Mesothelial cell of epicardium (in vitro differentiated cells): Measurements from ENCODE around the gene ZNF771. TPM values are rescaled to one million over a fixed set of nuclear protein-coding genes. Genes with fewer than 3 reads are reported as not detected.
A peak's percentile ranks its signal among the peaks of the same experiment; 100 is the strongest.

ENCODE experiments used
- DNase-seq, 2 experiments: peaks; one replicate each; pipeline ENCODE4 v3.0.0; 2021; ENCODE audit warnings: low spot score in 2 of 2; ENCODE audit not compliant: unreplicated experiment in 2 of 2
- H3K27ac Mint-ChIP-seq: 2 replicates; pipeline ENCODE4 v1.8.0; 2021; ENCODE audit warnings: mixed read lengths
- H3K27me3 Mint-ChIP-seq: 2 replicates; pipeline ENCODE4 v1.8.0; 2021; ENCODE audit warnings: low read depth, mixed read lengths
- H3K36me3 Mint-ChIP-seq: 2 replicates; pipeline ENCODE4 v1.8.0; 2021; ENCODE audit warnings: mixed read lengths
- H3K4me1 Mint-ChIP-seq: 2 replicates; pipeline ENCODE4 v1.8.0; 2021; ENCODE audit warnings: mixed read lengths
- H3K4me3 Mint-ChIP-seq: 2 replicates; pipeline ENCODE4 v1.8.0; 2021; ENCODE audit warnings: mild to moderate bottlenecking, moderate library complexity, mixed read lengths
- H3K9me3 Mint-ChIP-seq: 2 replicates; pipeline ENCODE4 v1.8.0; 2021; ENCODE audit warnings: mixed read lengths
- total RNA-seq: library from RNA; stranded (reverse); gene quantifications from 3 replicates; pipeline ENCODE4 v1.2.1, GENCODE V29; 2021
- TF ChIP-seq, protein P1 (sequence below): fragments of 200-600 bp; sonication (generic); IDR thresholded peaks from one replicate; pipeline ENCODE4 v1.5.0; 2021; ENCODE audit warnings: antibody characterized with exemption; ENCODE audit not compliant: unreplicated experiment

Gene ZNF771
- total RNA-seq, 1 donor from 2014 or later: 10.7 TPM

DNA sequence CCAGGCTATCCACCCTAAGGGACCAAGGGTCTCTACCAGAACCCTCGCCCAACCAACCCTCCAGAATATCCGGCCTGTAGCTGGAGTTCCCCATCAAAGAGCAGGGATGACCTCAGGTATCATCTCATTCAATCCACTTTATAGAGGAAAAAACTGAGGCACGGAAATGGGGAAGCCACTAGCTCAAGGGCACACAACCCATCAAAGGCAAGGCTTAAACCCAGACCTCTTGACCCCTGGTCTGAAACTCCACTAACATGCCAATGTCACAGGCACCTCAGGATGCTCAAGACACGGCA is 38.7 kb upstream of the ZNF771 start:
- H3K4me1 Mint-ChIP-seq: peaks cover 49% of the 10 kb centered on the region
- TF ChIP-seq, protein P1, sequence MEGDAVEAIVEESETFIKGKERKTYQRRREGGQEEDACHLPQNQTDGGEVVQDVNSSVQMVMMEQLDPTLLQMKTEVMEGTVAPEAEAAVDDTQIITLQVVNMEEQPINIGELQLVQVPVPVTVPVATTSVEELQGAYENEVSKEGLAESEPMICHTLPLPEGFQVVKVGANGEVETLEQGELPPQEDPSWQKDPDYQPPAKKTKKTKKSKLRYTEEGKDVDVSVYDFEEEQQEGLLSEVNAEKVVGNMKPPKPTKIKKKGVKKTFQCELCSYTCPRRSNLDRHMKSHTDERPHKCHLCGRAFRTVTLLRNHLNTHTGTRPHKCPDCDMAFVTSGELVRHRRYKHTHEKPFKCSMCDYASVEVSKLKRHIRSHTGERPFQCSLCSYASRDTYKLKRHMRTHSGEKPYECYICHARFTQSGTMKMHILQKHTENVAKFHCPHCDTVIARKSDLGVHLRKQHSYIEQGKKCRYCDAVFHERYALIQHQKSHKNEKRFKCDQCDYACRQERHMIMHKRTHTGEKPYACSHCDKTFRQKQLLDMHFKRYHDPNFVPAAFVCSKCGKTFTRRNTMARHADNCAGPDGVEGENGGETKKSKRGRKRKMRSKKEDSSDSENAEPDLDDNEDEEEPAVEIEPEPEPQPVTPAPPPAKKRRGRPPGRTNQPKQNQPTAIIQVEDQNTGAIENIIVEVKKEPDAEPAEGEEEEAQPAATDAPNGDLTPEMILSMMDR: no peak
- no peaks in the 10 kb centered on the region for H3K9me3 Mint-ChIP-seq

DNA sequence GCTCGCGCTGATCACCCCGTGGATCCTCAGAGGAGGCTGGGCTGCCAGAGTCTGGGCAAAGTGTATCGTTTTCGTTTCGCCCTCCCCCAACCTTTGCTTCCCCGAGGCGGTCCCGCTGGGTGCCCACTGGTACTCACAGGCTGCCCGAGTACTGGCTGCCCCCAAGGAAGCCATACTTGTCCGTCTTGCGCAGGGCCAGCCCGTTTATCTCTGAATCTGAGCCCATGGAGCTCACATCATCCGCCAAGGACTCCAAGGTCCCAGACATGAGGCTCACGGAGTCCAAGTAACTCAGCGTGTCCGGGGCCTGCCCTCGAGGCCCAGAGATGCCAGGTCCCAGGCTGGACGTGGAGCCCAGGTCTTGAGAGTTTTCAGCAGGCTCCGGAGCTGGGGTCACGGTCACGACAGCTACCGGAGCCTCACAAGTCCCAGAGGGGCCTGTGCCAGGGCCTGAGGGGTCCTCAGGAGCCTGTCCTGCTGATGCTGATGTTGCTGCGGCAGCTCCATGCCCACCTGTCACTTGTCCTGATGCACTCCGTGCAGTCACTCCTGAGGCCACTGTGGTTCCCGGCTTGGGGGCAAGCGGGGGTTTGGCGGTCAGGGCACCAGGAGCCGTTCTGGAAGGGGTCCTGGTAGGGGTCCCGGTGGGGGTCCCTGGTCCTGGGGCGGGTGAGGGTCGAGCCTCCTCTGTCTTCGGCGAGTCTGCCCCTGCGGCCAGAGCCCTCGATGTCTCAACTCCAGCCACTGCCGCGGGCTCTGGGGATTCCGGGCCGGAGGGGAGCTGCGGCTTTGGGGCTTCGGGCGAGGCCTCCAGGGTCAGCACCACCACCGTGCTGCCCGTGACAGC is 38.1 kb upstream of the ZNF771 start:
- peak overlapping the region; percentile 88 for H3K4me3 Mint-ChIP-seq
- no peaks in the 10 kb centered on the region for H3K9me3 Mint-ChIP-seq
- peaks cover 9% of the 10 kb centered on the region for H3K36me3 Mint-ChIP-seq
- H3K27ac Mint-ChIP-seq: peak overlapping the region; percentile 44
- peaks cover 49% of the 10 kb centered on the region for H3K4me1 Mint-ChIP-seq
- TF ChIP-seq, protein P1: no peak
- DNase-seq: no peak
- peaks cover 3% of the 10 kb centered on the region for H3K27me3 Mint-ChIP-seq

More for the DNA sequence above, 38.7 kb upstream of the ZNF771 start:
- Mint-ChIP-seq H3K27me3 (peaks cover 3% of the 10 kb centered on the region), H3K36me3 (peaks cover 9% of the 10 kb centered on the region), H3K4me3 (peak overlapping the region; percentile 88), H3K27ac (peak overlapping the region; percentile 44)
- no peak for DNase-seq

DNA sequence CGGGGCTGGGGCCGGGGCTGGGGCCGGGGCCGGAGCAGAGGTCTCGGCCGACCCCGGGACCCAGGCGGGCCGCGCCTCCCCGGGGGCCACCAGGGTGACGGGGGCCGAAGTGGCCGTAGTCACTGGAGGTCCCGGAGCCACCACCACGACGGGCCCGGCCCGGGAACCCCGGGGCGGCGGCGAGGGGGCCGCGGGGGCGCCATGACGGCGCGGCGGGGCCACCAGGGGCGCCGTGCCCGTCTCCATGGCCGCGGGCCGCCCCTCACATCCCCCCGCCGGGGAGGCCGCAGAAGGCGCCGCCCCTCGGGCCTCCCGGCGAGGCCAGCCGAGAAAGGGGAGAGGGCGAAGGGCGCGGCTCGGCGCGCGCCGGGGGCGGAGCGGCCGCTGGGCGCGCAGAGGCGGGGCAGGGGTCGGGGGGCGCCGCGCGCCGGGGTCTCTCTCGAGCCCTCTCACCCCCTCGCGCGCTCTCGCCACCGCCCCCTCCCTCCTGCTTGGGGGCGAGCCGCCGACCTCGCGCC is 37.4 kb upstream of the ZNF771 start:
- no peaks in the 10 kb centered on the region for H3K9me3 Mint-ChIP-seq
- H3K4me3 Mint-ChIP-seq: peak overlapping the region; percentile 69
- DNase-seq: no peak
- H3K27ac Mint-ChIP-seq: no peak overlapping the region
- TF ChIP-seq, protein P1: no peak
- peaks cover 49% of the 10 kb centered on the region for H3K4me1 Mint-ChIP-seq
- peaks cover 3% of the 10 kb centered on the region for H3K27me3 Mint-ChIP-seq
- H3K36me3 Mint-ChIP-seq: peaks cover 9% of the 10 kb centered on the region

DNA sequence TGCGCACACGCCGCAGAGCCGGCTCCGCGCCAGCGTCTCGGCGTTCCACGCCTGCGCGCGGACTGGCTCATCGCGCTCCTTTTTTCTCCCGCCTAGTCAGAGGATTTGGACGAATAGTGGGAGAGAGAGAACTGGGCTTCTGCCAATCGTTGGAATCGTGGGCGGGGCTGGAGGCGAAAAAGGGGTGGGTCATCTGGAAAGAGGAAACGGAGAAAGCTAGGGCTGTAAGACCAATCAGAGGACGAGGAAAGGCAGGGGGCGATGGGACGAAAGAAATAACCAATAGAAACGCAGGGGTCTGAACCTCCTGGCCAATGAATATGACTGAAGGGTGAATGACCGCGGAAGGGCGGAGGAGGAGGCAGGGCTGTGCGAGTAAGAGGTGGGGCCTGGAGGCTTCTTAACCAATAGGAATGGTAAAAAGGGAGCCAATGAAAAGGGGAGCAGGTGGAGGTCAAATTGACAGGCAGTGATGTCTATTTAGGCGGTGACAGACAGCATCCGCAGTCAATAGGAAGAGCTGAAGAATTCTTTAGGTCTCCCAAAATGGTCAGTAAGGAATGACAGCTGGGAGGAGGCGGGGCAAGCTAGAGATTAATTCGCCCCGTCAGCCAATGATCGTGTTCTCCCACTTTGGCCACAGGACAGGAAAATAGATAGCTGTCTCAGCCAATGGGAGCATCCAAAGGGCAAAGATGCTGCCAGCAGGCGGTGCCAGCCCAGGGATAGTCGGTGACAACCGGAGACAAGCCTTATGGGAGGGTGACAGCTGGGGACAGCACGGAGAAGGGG is 36.8 kb upstream of the ZNF771 start, which contains the start of gene TBC1D10B:
Gene TBC1D10B (minus strand): TSS at position 39 of the 792 bp plus-strand sequence. CDS start 311 bp downstream, outside the sequence.
- H3K27ac Mint-ChIP-seq: peak within 1 kb of the TSS; percentile 99
- H3K36me3 Mint-ChIP-seq: peaks cover 4% of the 10 kb centered on the region
- H3K4me3 Mint-ChIP-seq: peak within 1 kb of the TSS; percentile 88
- DNase-seq: peak; percentile 94 to 99
- no peaks in the 10 kb centered on the region for H3K9me3 Mint-ChIP-seq
- peaks cover 53% of the 10 kb centered on the region for H3K4me1 Mint-ChIP-seq
- TF ChIP-seq, protein P1: no peak
- H3K27me3 Mint-ChIP-seq: peaks cover 3% of the 10 kb centered on the region

DNA sequence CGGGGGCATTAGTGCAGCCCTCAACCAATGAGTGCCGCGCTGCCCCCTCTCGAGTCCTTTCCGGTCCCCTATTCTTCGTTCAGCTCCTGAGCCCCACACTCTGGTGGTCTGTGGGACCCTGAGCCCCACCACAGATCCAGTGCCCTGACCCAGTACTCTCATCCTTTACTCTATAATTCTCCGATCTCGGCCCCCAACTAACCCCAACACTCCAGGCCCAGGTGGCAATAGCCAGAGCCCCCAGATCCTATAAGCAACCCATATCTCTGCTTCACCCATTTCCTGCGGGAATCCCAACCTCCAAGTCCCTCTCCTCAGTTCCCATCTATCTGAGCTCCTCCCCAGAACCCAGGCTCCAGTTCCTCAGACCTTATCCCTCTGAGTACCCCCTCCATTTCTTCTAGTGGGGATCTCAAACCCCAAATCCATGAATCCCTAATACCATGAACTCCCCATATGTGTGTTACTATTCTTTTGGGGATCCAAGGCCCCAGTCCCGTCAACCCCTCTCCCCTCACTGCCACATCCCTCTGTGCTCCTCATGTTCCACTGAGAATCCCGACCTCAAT is 36.1 kb upstream of the ZNF771 start:
- peaks cover 2% of the 10 kb centered on the region for H3K36me3 Mint-ChIP-seq

More for the DNA sequence above, 36.1 kb upstream of the ZNF771 start:
- Mint-ChIP-seq H3K4me3 (peak overlapping the region; percentile 69), H3K9me3 (no peaks in the 10 kb centered on the region), H3K27me3 (peaks cover 3% of the 10 kb centered on the region), H3K27ac (peak overlapping the region; percentile 99), H3K4me1 (peaks cover 55% of the 10 kb centered on the region)
- DNase-seq: no peak
- TF ChIP-seq, protein P1: no peak
